Lower leg skin (tissue), 3 donors: ENCODE data around the gene ARHGAP24.

Experiments used
- POLR2A ChIP-seq, 2 donors: fragments of 450-650 bp; IDR thresholded peaks; one replicate each; pipeline ENCODE4 v1.6.1; 2016 to 2017; ENCODE audit warnings: antibody characterized with exemption in 2 of 2, mild to moderate bottlenecking in 1 of 2, moderate library complexity in 1 of 2
- TF ChIP-seq, protein P1 (sequence below), 3 donors: fragments of 450-650 bp; IDR thresholded peaks; one replicate each; pipeline ENCODE4 v1.5.1; 2016; ENCODE audit warnings: antibody characterized with exemption in 3 of 3, mild to moderate bottlenecking in 3 of 3, moderate library complexity in 2 of 3

DNA sequence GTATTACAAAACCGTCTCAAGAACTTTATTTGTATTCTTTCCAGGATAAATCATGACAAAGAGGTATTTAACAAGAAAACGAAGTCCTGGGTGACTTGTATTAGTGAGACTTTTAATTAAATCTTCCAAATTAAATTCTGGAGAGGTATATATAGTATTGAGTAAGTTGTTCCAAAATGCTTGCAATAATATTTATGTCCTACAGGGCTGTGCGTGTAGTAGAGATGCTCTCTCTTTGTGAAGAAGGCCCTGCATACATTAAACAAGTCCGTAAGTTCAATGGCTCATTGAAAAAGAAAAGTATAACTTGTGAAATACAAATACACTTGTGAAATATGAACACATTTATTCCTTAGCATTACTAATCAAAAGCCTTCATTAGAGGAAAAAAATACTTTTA, 211.4 kb downstream of the ARHGAP24 start:
- TF ChIP-seq, protein P1, sequence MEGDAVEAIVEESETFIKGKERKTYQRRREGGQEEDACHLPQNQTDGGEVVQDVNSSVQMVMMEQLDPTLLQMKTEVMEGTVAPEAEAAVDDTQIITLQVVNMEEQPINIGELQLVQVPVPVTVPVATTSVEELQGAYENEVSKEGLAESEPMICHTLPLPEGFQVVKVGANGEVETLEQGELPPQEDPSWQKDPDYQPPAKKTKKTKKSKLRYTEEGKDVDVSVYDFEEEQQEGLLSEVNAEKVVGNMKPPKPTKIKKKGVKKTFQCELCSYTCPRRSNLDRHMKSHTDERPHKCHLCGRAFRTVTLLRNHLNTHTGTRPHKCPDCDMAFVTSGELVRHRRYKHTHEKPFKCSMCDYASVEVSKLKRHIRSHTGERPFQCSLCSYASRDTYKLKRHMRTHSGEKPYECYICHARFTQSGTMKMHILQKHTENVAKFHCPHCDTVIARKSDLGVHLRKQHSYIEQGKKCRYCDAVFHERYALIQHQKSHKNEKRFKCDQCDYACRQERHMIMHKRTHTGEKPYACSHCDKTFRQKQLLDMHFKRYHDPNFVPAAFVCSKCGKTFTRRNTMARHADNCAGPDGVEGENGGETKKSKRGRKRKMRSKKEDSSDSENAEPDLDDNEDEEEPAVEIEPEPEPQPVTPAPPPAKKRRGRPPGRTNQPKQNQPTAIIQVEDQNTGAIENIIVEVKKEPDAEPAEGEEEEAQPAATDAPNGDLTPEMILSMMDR (IDR thresholded peaks at IDR 0.05) = no peak
- no peak for TF ChIP-seq POLR2A (IDR thresholded peaks at IDR 0.05)
